Measurements from ENCODE around the gene DUOX1. TPM values are rescaled to one million over a fixed set of nuclear protein-coding genes. Genes with fewer than 3 reads are reported as not detected.

The DUOX1 gene
- total and polyA plus RNA-seq, 9 of the 15 experiments (the other 6 are each of a cell fraction or from before 2014, with no cell fraction given) = 0.01 to 0.22 (median 0.01) TPM; not detected in 6

DNA sequence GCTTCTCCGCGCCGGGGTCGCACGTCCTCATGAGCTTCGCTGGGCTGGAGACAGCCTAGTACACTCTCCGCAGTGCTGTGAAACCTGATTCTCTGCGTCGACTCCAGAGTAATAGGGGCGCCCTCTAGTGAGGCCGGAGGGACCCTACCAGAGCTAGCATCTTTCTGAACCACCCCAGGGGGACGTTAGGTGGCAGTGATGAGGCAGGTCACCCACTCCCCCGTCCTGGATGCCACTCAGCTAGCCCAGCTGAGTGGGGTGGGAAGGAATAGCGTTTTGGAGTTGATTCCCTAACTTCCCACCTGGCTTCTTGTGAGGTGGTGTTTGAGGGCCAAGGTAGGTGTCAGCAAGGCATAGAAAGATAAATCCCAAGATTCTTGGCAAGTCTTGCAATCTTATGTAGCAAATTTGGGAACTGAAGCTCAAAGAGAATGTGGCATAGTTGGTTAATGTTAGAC is 11.6 kb upstream of the DUOX1 start (continued):
- TF ChIP-seq NCOA1 (IDR thresholded peaks at IDR 0.05; ENCODE audit: low read depth) (no peak), HNRNPH1 (optimal IDR thresholded peaks at IDR 0.05; ENCODE audit: low read depth, low read length) (no peak), DMBX1 (CRISPR knock-in tag; IDR thresholded peaks at IDR 0.05; ENCODE audit: borderline replicate concordance) (no peak), HMG20B (CRISPR knock-in tag; IDR thresholded peaks at IDR 0.05) (no peak), HDAC6 (IDR thresholded peaks at IDR 0.05; ENCODE audit: low read depth, low read length) (no peak), PCBP2 (IDR thresholded peaks at IDR 0.05; ENCODE audit: low read depth, low read length, poor library complexity, severe bottlenecking) (no peak), CCAR2 (IDR thresholded peaks at IDR 0.05; ENCODE audit: low read depth, low read length) (no peak), SP2 (IDR thresholded peaks at IDR 0.05; ENCODE audit: extremely low read depth, low read depth, low read length, poor library complexity, severe bottlenecking) (no peak), CREM (IDR thresholded peaks at IDR 0.05; ENCODE audit: low read depth) (peak; percentile 72), SIRT6 (IDR thresholded peaks at IDR 0.05; ENCODE audit: low read depth, low read length) (no peak), MEIS2 (IDR thresholded peaks at IDR 0.05; ENCODE audit: partially characterized antibody) (peak; percentile 47), ZEB2 (IDR thresholded peaks at IDR 0.05) (no peak), RBM34 (IDR thresholded peaks at IDR 0.05; ENCODE audit: borderline replicate concordance, insufficient read depth, low read length) (no peak), ZNF133 (CRISPR knock-in tag; IDR thresholded peaks at IDR 0.05) (no peak), U2AF1 (optimal IDR thresholded peaks at IDR 0.05; ENCODE audit: low read depth, low read length) (no peak), DACH1 (IDR thresholded peaks at IDR 0.05; ENCODE audit: partially characterized antibody) (peak; percentile 29), ZKSCAN1 (IDR thresholded peaks at IDR 0.05; ENCODE audit: low read depth, low read length) (no peak), MAFK (IDR thresholded peaks at IDR 0.05; ENCODE audit: low read length) (peak; percentile 26; the same call in 1 of the 2 replicates), RBM39 (optimal IDR thresholded peaks at IDR 0.05; ENCODE audit: low read depth, low read length) (no peak), THRAP3 (IDR thresholded peaks at IDR 0.05; ENCODE audit: borderline replicate concordance) (no peak), ZZZ3 (IDR thresholded peaks at IDR 0.05) (no peak), ELF4 (CRISPR knock-in tag; IDR thresholded peaks at IDR 0.05) (no peak), BMI1 (IDR thresholded peaks at IDR 0.05; ENCODE audit: low read length) (no peak), FOSL1 (tag; conservative IDR thresholded peaks at IDR 0.05) (no peak)
- TF ChIP-seq, protein P1, sequence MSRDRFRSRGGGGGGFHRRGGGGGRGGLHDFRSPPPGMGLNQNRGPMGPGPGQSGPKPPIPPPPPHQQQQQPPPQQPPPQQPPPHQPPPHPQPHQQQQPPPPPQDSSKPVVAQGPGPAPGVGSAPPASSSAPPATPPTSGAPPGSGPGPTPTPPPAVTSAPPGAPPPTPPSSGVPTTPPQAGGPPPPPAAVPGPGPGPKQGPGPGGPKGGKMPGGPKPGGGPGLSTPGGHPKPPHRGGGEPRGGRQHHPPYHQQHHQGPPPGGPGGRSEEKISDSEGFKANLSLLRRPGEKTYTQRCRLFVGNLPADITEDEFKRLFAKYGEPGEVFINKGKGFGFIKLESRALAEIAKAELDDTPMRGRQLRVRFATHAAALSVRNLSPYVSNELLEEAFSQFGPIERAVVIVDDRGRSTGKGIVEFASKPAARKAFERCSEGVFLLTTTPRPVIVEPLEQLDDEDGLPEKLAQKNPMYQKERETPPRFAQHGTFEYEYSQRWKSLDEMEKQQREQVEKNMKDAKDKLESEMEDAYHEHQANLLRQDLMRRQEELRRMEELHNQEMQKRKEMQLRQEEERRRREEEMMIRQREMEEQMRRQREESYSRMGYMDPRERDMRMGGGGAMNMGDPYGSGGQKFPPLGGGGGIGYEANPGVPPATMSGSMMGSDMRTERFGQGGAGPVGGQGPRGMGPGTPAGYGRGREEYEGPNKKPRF (IDR thresholded peaks at IDR 0.05; ENCODE audit: low read depth, low read length) = no peak
- TF ChIP-seq, protein P2, sequence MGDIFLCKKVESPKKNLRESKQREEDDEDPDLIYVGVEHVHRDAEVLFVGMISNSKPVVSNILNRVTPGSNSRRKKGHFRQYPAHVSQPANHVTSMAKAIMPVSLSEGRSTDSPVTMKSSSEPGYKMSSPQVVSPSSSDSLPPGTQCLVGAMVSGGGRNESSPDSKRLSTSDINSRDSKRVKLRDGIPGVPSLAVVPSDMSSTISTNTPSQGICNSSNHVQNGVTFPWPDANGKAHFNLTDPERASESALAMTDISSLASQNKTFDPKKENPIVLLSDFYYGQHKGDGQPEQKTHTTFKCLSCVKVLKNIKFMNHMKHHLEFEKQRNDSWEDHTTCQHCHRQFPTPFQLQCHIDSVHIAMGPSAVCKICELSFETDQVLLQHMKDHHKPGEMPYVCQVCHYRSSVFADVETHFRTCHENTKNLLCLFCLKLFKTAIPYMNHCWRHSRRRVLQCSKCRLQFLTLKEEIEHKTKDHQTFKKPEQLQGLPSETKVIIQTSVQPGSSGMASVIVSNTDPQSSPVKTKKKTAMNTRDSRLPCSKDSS (IDR thresholded peaks at IDR 0.05; ENCODE audit: low read depth, partially characterized antibody) = no peak
- TF ChIP-seq, protein P3, sequence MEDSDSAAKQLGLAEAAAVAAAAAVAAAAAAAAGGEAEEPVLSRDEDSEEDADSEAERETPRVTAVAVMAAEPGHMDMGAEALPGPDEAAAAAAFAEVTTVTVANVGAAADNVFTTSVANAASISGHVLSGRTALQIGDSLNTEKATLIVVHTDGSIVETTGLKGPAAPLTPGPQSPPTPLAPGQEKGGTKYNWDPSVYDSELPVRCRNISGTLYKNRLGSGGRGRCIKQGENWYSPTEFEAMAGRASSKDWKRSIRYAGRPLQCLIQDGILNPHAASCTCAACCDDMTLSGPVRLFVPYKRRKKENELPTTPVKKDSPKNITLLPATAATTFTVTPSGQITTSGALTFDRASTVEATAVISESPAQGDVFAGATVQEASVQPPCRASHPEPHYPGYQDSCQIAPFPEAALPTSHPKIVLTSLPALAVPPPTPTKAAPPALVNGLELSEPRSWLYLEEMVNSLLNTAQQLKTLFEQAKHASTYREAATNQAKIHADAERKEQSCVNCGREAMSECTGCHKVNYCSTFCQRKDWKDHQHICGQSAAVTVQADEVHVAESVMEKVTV (CRISPR knock-in tag; IDR thresholded peaks at IDR 0.05) = peak; percentile 86
